ENCODE data around the gene TMEM150B. TPM values are rescaled to one million over a fixed set of nuclear protein-coding genes. Genes with fewer than 3 reads are reported as not detected.
A peak's percentile ranks its signal among the peaks of the same experiment; 100 is the strongest.
"Not testable (repeated sequence)": the region's sequence is repeated elsewhere in the genome, so short reads cannot be mapped to it uniquely, and the experiment has no call there.

Gene TMEM150B
- total and polyA plus RNA-seq, 2 donors: 0.48 to 1.7 TPM

GRCh38 chr19:55339105-55339888, 14.2 kb upstream of the TMEM150B start, which contains the start of gene KMT5C:
Gene KMT5C, plus strand, starts transcription at chr19:55339876. Its CDS starts 2,061 bp downstream, at chr19:55341937.
- Histone ChIP-seq H3K36me3 (ENCODE audit: insufficient read depth) (no peaks in the 10 kb centered on the region), H3K4me1 (ENCODE audit: insufficient read depth) (no peaks in the 10 kb centered on the region), H3K4me3 (ENCODE audit: low read depth, low read length) (peak within 1 kb of the TSS; percentile 75), H3K27ac (ENCODE audit: low read depth) (peak within 1 kb of the TSS; percentile 87)
- peak; percentile 100 for DNase-seq (ENCODE audit: extremely low spot score)
- under 1% methylated on average over 63 of the region's 63 CpGs for WGBS

- DNase-seq (ENCODE audit: extremely low spot score): no peak
- H3K27ac ChIP-seq (ENCODE audit: low read depth): no peak overlapping the region
- H3K4me3 ChIP-seq (ENCODE audit: low read depth, low read length): no peak overlapping the region
- H3K4me1 ChIP-seq (ENCODE audit: insufficient read depth): no peaks in the 10 kb centered on the region
- 75% methylated on average over 7 of the region's 7 CpGs for whole genome bisulfite sequencing
- no peaks in the 10 kb centered on the region for H3K36me3 ChIP-seq (ENCODE audit: insufficient read depth)
Measured at GRCh38 chr19:55336101-55336500, 11.0 kb upstream of the TMEM150B start.

GRCh38 chr19:55333870-55334269, 8.7 kb upstream of the TMEM150B start:
- Histone ChIP-seq H3K4me3 (ENCODE audit: low read depth, low read length) (no peak overlapping the region), H3K4me1 (ENCODE audit: insufficient read depth) (no peaks in the 10 kb centered on the region), H3K36me3 (ENCODE audit: insufficient read depth) (no peaks in the 10 kb centered on the region), H3K27ac (ENCODE audit: low read depth) (no peak overlapping the region)
- DNase-seq (ENCODE audit: extremely low spot score): no peak
- WGBS: 70% methylated on average over 11 of the region's 11 CpGs

- 85% methylated on average over 6 of the region's 6 CpGs for WGBS
- not testable (repeated sequence) for H3K4me3 ChIP-seq (ENCODE audit: low read depth, low read length); DNase-seq (ENCODE audit: extremely low spot score); H3K27ac ChIP-seq (ENCODE audit: low read depth); H3K4me1 ChIP-seq (ENCODE audit: insufficient read depth); H3K36me3 ChIP-seq (ENCODE audit: insufficient read depth)
Measured at GRCh38 chr19:55329791-55330190, 4.7 kb upstream of the TMEM150B start.

- H3K4me1 ChIP-seq (ENCODE audit: insufficient read depth); H3K4me3 ChIP-seq (ENCODE audit: low read depth, low read length); DNase-seq (ENCODE audit: extremely low spot score); H3K27ac ChIP-seq (ENCODE audit: low read depth); H3K36me3 ChIP-seq (ENCODE audit: insufficient read depth): not testable (repeated sequence)
- 82% methylated on average over 4 of the region's 4 CpGs for WGBS
Measured at GRCh38 chr19:55328774-55329318, 3.7 kb upstream of the TMEM150B start.

- Histone ChIP-seq H3K27ac (ENCODE audit: low read depth) (no peak overlapping the region), H3K4me1 (ENCODE audit: insufficient read depth) (no peaks in the 10 kb centered on the region), H3K36me3 (ENCODE audit: insufficient read depth) (no peaks in the 10 kb centered on the region), H3K4me3 (ENCODE audit: low read depth, low read length) (no peak overlapping the region)
- DNase-seq (ENCODE audit: extremely low spot score): no peak
- WGBS: 77% methylated on average over 6 of the region's 6 CpGs
Measured at GRCh38 chr19:55324662-55325061, 479 bp downstream of the TMEM150B start.

GRCh38 chr19:55322204-55322885, 2.8 kb downstream of the TMEM150B start:
- 56% methylated on average over 12 of the region's 12 CpGs for WGBS
- DNase-seq (ENCODE audit: extremely low spot score): no peak
- H3K36me3 ChIP-seq (ENCODE audit: insufficient read depth): no peaks in the 10 kb centered on the region
- H3K4me1 ChIP-seq (ENCODE audit: insufficient read depth): no peaks in the 10 kb centered on the region
- H3K27ac ChIP-seq (ENCODE audit: low read depth): no peak overlapping the region
- H3K4me3 ChIP-seq (ENCODE audit: low read depth, low read length): no peak overlapping the region

GRCh38 chr19:55321466-55322137, 3.5 kb downstream of the TMEM150B start:
- Histone ChIP-seq H3K4me1 (ENCODE audit: insufficient read depth) (no peaks in the 10 kb centered on the region), H3K36me3 (ENCODE audit: insufficient read depth) (no peaks in the 10 kb centered on the region), H3K27ac (ENCODE audit: low read depth) (no peak overlapping the region), H3K4me3 (ENCODE audit: low read depth, low read length) (no peak overlapping the region)
- 79% methylated on average over 9 of the region's 9 CpGs for WGBS
- DNase-seq (ENCODE audit: extremely low spot score): no peak

- H3K4me3 ChIP-seq (ENCODE audit: low read depth, low read length): no peak overlapping the region
- no peaks in the 10 kb centered on the region for H3K4me1 ChIP-seq (ENCODE audit: insufficient read depth)
- WGBS: 82% methylated on average over 8 of the region's 8 CpGs
- no peak for DNase-seq (ENCODE audit: extremely low spot score)
- no peaks in the 10 kb centered on the region for H3K36me3 ChIP-seq (ENCODE audit: insufficient read depth)
- no peak overlapping the region for H3K27ac ChIP-seq (ENCODE audit: low read depth)
Measured at GRCh38 chr19:55320844-55321419, 4.2 kb downstream of the TMEM150B start.

GRCh38 chr19:55319785-55320184, 5.4 kb downstream of the TMEM150B start:
- Histone ChIP-seq H3K4me3 (ENCODE audit: low read depth, low read length) (no peak overlapping the region), H3K36me3 (ENCODE audit: insufficient read depth) (no peaks in the 10 kb centered on the region), H3K27ac (ENCODE audit: low read depth) (no peak overlapping the region), H3K4me1 (ENCODE audit: insufficient read depth) (no peaks in the 10 kb centered on the region)
- no peak for DNase-seq (ENCODE audit: extremely low spot score)
- 15% methylated on average over 21 of the region's 21 CpGs for WGBS

- Histone ChIP-seq H3K27ac (ENCODE audit: low read depth) (no peak overlapping the region), H3K4me3 (ENCODE audit: low read depth, low read length) (no peak overlapping the region), H3K36me3 (ENCODE audit: insufficient read depth) (no peaks in the 10 kb centered on the region), H3K4me1 (ENCODE audit: insufficient read depth) (no peaks in the 10 kb centered on the region)
- DNase-seq (ENCODE audit: extremely low spot score): no peak
- 82% methylated on average over 8 of the region's 8 CpGs for WGBS
Measured at GRCh38 chr19:55316646-55317045, 8.5 kb downstream of the TMEM150B start.

GRCh38 chr19:55315956-55316525, 9.1 kb downstream of the TMEM150B start:
- H3K36me3 ChIP-seq (ENCODE audit: insufficient read depth): no peaks in the 10 kb centered on the region
- no peak overlapping the region for H3K4me3 ChIP-seq (ENCODE audit: low read depth, low read length)
- WGBS: 84% methylated on average over 13 of the region's 13 CpGs
- DNase-seq (ENCODE audit: extremely low spot score): no peak
- H3K4me1 ChIP-seq (ENCODE audit: insufficient read depth): no peaks in the 10 kb centered on the region
- H3K27ac ChIP-seq (ENCODE audit: low read depth): no peak overlapping the region

GRCh38 chr19:55314396-55314795, 10.7 kb downstream of the TMEM150B start:
- H3K4me1 ChIP-seq (ENCODE audit: insufficient read depth): no peaks in the 10 kb centered on the region
- WGBS: 80% methylated on average over 8 of the region's 8 CpGs
- no peak overlapping the region for H3K4me3 ChIP-seq (ENCODE audit: low read depth, low read length)
- no peak overlapping the region for H3K27ac ChIP-seq (ENCODE audit: low read depth)
- no peak for DNase-seq (ENCODE audit: extremely low spot score)
- no peaks in the 10 kb centered on the region for H3K36me3 ChIP-seq (ENCODE audit: insufficient read depth)

Measured in urinary bladder (tissue), 4 donors.